ENCODE results near the gene GPR180.

Gene GPR180

GRCh38 chr13:94617389-94618000 is 15.8 kb downstream of the GPR180 start:
- no peak overlapping the region for H2BK120ac ChIP-seq (ENCODE audit: low read depth, low read length)
- no peaks in the 10 kb centered on the region for H3K4me1 ChIP-seq (ENCODE audit: control insufficient read depth, insufficient read depth, low read depth, low read length)
- H4K8ac ChIP-seq (ENCODE audit: low read length) = no peak overlapping the region
- no peak overlapping the region for H2AFZ ChIP-seq (ENCODE audit: low read depth, low read length)
- H3K4ac ChIP-seq (ENCODE audit: low read depth in 1 of 2, low read length in 2 of 2) = no peak overlapping the region
- H2BK5ac ChIP-seq (ENCODE audit: low read depth, low read length, poor library complexity, severe bottlenecking) = no peak overlapping the region
- no peak overlapping the region for H3K18ac ChIP-seq (ENCODE audit: low read depth in 1 of 2, low read length in 2 of 2)
- peaks cover 19% of the 10 kb centered on the region for H3K79me1 ChIP-seq (replicated peaks; ENCODE audit: low read length, poor library complexity, severe bottlenecking)
- no peaks in the 10 kb centered on the region for H3K27me3 ChIP-seq (ENCODE audit: control insufficient read depth in 1 of 2, insufficient read depth in 1 of 2, low read length in 2 of 2)
- peak; percentile 37 for DNase-seq
- H2BK15ac ChIP-seq (ENCODE audit: low read depth, poor library complexity, severe bottlenecking) = no peak overlapping the region
- H3K14ac ChIP-seq (ENCODE audit: low read length in 2 of 2) = no peak overlapping the region
- H3K4me3 ChIP-seq (ENCODE audit: insufficient read depth in 1 of 2, low read depth in 1 of 2, low read length in 2 of 2) = no peak overlapping the region
- no peak overlapping the region for H3K4me2 ChIP-seq (ENCODE audit: low read length, poor library complexity, severe bottlenecking)
- H3K27ac ChIP-seq (ENCODE audit: low read length, poor library complexity, severe bottlenecking) = no peak overlapping the region
- no peak overlapping the region for H4K91ac ChIP-seq (ENCODE audit: low read length)
- no CpG with 5 or more reads among the region's 4 CpGs for WGBS
- no peak overlapping the region for H2BK12ac ChIP-seq (ENCODE audit: low read length in 2 of 2)
- no peak overlapping the region for H2AK5ac ChIP-seq (ENCODE audit: low read length, severe bottlenecking)
- H3K9ac ChIP-seq (ENCODE audit: low read length) = no peak overlapping the region
- no peak overlapping the region for H3K23ac ChIP-seq (ENCODE audit: low read length in 2 of 2)
- H3K9me3 ChIP-seq (ENCODE audit: control insufficient read depth, low read length) = no peaks in the 10 kb centered on the region
- peaks cover 8 to 66% of the 10 kb centered on the region in 2 experiments for H3K36me3 ChIP-seq (ENCODE audit: control insufficient read depth in 1 of 2, insufficient read depth in 2 of 2, low read depth in 1 of 2, low read length in 2 of 2)

- no peak overlapping the region for H3K23ac ChIP-seq (ENCODE audit: low read length in 2 of 2)
- no peak overlapping the region for H4K8ac ChIP-seq (ENCODE audit: low read length)
- H3K4me2 ChIP-seq (ENCODE audit: low read length, poor library complexity, severe bottlenecking) = no peak overlapping the region
- H2BK5ac ChIP-seq (ENCODE audit: low read depth, low read length, poor library complexity, severe bottlenecking) = no peak overlapping the region
- H3K9ac ChIP-seq (ENCODE audit: low read length) = no peak overlapping the region
- WGBS = 100% methylated on average over 1 of the region's 2 CpGs
- no peaks in the 10 kb centered on the region for H3K4me1 ChIP-seq (ENCODE audit: control insufficient read depth, insufficient read depth, low read depth, low read length)
- peak; percentile 49 for DNase-seq
- no peak overlapping the region for H2AFZ ChIP-seq (ENCODE audit: low read depth, low read length)
- no peak overlapping the region for H2BK15ac ChIP-seq (ENCODE audit: low read depth, poor library complexity, severe bottlenecking)
- H3K27ac ChIP-seq (ENCODE audit: low read length, poor library complexity, severe bottlenecking) = no peak overlapping the region
- H3K79me1 ChIP-seq (replicated peaks; ENCODE audit: low read length, poor library complexity, severe bottlenecking) = peaks cover 21% of the 10 kb centered on the region
- no peaks in the 10 kb centered on the region for H3K27me3 ChIP-seq (ENCODE audit: control insufficient read depth in 1 of 2, insufficient read depth in 1 of 2, low read length in 2 of 2)
- H3K14ac ChIP-seq (ENCODE audit: low read length in 2 of 2) = no peak overlapping the region
- H3K9me3 ChIP-seq (ENCODE audit: control insufficient read depth, low read length) = no peaks in the 10 kb centered on the region
- no peak overlapping the region for H3K4me3 ChIP-seq (ENCODE audit: insufficient read depth in 1 of 2, low read depth in 1 of 2, low read length in 2 of 2)
- no peak overlapping the region for H2AK5ac ChIP-seq (ENCODE audit: low read length, severe bottlenecking)
- H3K4ac ChIP-seq (ENCODE audit: low read depth in 1 of 2, low read length in 2 of 2) = no peak overlapping the region
- no peak overlapping the region for H3K18ac ChIP-seq (ENCODE audit: low read depth in 1 of 2, low read length in 2 of 2)
- peaks cover 18 to 67% of the 10 kb centered on the region in 2 experiments for H3K36me3 ChIP-seq (ENCODE audit: control insufficient read depth in 1 of 2, insufficient read depth in 2 of 2, low read depth in 1 of 2, low read length in 2 of 2)
- H2BK12ac ChIP-seq (ENCODE audit: low read length in 2 of 2) = no peak overlapping the region
- no peak overlapping the region for H2BK120ac ChIP-seq (ENCODE audit: low read depth, low read length)
- no peak overlapping the region for H4K91ac ChIP-seq (ENCODE audit: low read length)
Measured at GRCh38 chr13:94620286-94620896, 18.7 kb downstream of the GPR180 start.

DNA sequence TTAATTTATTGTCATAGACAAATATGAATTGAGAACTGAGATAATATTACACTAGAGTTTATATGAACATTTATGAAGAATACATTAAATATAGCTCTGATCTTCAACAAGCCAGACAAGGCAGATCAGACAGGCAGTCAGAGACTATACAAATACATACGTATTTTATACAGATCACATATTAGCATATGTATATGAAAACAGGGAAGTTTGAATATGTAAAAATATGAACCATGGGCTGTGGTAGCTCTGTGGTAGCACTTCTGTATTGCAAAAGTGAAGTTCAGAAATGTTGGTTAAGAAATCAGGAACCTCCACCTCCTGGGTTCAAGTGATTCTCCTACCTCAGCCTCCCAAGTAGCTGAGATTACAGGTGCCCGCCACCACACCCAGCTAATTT is 20.7 kb downstream of the GPR180 start:
- H2BK12ac ChIP-seq (ENCODE audit: low read length in 2 of 2) = no peak overlapping the region
- H3K4me2 ChIP-seq (ENCODE audit: low read length, poor library complexity, severe bottlenecking) = no peak overlapping the region
- peaks cover 18 to 76% of the 10 kb centered on the region in 2 experiments for H3K36me3 ChIP-seq (ENCODE audit: control insufficient read depth in 1 of 2, insufficient read depth in 2 of 2, low read depth in 1 of 2, low read length in 2 of 2)
- no peak overlapping the region for H2AFZ ChIP-seq (ENCODE audit: low read depth, low read length)
- H4K8ac ChIP-seq (ENCODE audit: low read length) = no peak overlapping the region
- peaks cover 17% of the 10 kb centered on the region for H3K79me1 ChIP-seq (replicated peaks; ENCODE audit: low read length, poor library complexity, severe bottlenecking)
- no peak overlapping the region for H2BK120ac ChIP-seq (ENCODE audit: low read depth, low read length)
- no peak for DNase-seq
- H2BK15ac ChIP-seq (ENCODE audit: low read depth, poor library complexity, severe bottlenecking) = no peak overlapping the region
- no CpG with 5 or more reads among the region's 2 CpGs for WGBS
- H3K23ac ChIP-seq (ENCODE audit: low read length in 2 of 2) = no peak overlapping the region
- no peak overlapping the region for H4K91ac ChIP-seq (ENCODE audit: low read length)
- no peak overlapping the region for H3K27ac ChIP-seq (ENCODE audit: low read length, poor library complexity, severe bottlenecking)
- H3K4me1 ChIP-seq (ENCODE audit: control insufficient read depth, insufficient read depth, low read depth, low read length) = no peaks in the 10 kb centered on the region
- H2BK5ac ChIP-seq (ENCODE audit: low read depth, low read length, poor library complexity, severe bottlenecking) = no peak overlapping the region
- H3K18ac ChIP-seq (ENCODE audit: low read depth in 1 of 2, low read length in 2 of 2) = no peak overlapping the region
- no peaks in the 10 kb centered on the region for H3K27me3 ChIP-seq (ENCODE audit: control insufficient read depth in 1 of 2, insufficient read depth in 1 of 2, low read length in 2 of 2)
- no peak overlapping the region for H3K4ac ChIP-seq (ENCODE audit: low read depth in 1 of 2, low read length in 2 of 2)
- no peak overlapping the region for H3K4me3 ChIP-seq (ENCODE audit: insufficient read depth in 1 of 2, low read depth in 1 of 2, low read length in 2 of 2)
- no peak overlapping the region for H2AK5ac ChIP-seq (ENCODE audit: low read length, severe bottlenecking)
- H3K9me3 ChIP-seq (ENCODE audit: control insufficient read depth, low read length) = no peaks in the 10 kb centered on the region
- no peak overlapping the region for H3K14ac ChIP-seq (ENCODE audit: low read length in 2 of 2)
- H3K9ac ChIP-seq (ENCODE audit: low read length) = no peak overlapping the region

DNA sequence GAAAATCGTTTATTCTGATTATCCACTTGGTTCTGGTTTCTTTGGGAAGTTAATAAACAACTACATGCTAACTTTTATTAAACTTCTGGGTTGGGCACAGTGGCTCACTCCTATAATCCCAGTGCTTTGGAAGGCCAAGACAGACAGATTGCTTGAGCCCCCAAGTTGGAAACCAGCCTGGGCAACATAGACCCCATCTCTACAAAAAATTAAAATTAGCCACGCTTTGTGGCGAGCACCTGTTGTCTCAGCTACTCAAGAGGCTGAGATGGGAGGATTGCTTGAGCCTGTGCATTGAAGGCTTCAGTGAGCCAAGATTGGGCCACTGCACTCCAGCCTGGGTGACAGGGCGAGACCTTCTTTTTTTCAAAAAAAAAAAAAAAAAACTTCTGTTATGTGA is 21.7 kb downstream of the GPR180 start:
- Histone ChIP-seq H3K4me1 (ENCODE audit: control insufficient read depth, insufficient read depth, low read depth, low read length) (no peaks in the 10 kb centered on the region), H3K36me3 (ENCODE audit: control insufficient read depth in 1 of 2, insufficient read depth in 2 of 2, low read depth in 1 of 2, low read length in 2 of 2) (peaks cover 18 to 86% of the 10 kb centered on the region in 2 experiments), H3K14ac (ENCODE audit: low read length in 2 of 2) (no peak overlapping the region), H3K27me3 (ENCODE audit: control insufficient read depth in 1 of 2, insufficient read depth in 1 of 2, low read length in 2 of 2) (no peaks in the 10 kb centered on the region), H3K4ac (ENCODE audit: low read depth in 1 of 2, low read length in 2 of 2) (no peak overlapping the region), H3K9ac (ENCODE audit: low read length) (no peak overlapping the region), H2BK120ac (ENCODE audit: low read depth, low read length) (no peak overlapping the region), H3K27ac (ENCODE audit: low read length, poor library complexity, severe bottlenecking) (no peak overlapping the region), H2AFZ (ENCODE audit: low read depth, low read length) (no peak overlapping the region), H2AK5ac (ENCODE audit: low read length, severe bottlenecking) (no peak overlapping the region), H3K9me3 (ENCODE audit: control insufficient read depth, low read length) (no peaks in the 10 kb centered on the region), H4K91ac (ENCODE audit: low read length) (no peak overlapping the region), H4K8ac (ENCODE audit: low read length) (no peak overlapping the region), H2BK5ac (ENCODE audit: low read depth, low read length, poor library complexity, severe bottlenecking) (no peak overlapping the region), H2BK12ac (ENCODE audit: low read length in 2 of 2) (no peak overlapping the region), H3K18ac (ENCODE audit: low read depth in 1 of 2, low read length in 2 of 2) (no peak overlapping the region), H2BK15ac (ENCODE audit: low read depth, poor library complexity, severe bottlenecking) (no peak overlapping the region), H3K23ac (ENCODE audit: low read length in 2 of 2) (no peak overlapping the region), H3K4me3 (ENCODE audit: insufficient read depth in 1 of 2, low read depth in 1 of 2, low read length in 2 of 2) (no peak overlapping the region), H3K79me1 (replicated peaks; ENCODE audit: low read length, poor library complexity, severe bottlenecking) (peaks cover 14% of the 10 kb centered on the region), H3K4me2 (ENCODE audit: low read length, poor library complexity, severe bottlenecking) (no peak overlapping the region)
- WGBS = 91% methylated on average over 3 of the region's 4 CpGs
- no peak for DNase-seq

Data from mesenchymal stem cell (in vitro differentiated cells and primary cell).